Activated CD4-positive, alpha-beta T cell treated with anti-CD3 and anti-CD28 coated beads, Interleukin-2, amount 50 U/mL, for 24 hours (primary cell): ENCODE measurements around the gene ITFG1.
"Not testable (repeated sequence)": the region's sequence is repeated elsewhere in the genome, so short reads cannot be mapped to it uniquely, and the experiment has no call there.

Experiments used
- DNase-seq, 2 donors: peaks; one replicate each; pipeline ENCODE4 v3.0.0-alpha.2; 2020; ENCODE audit warnings: low read depth in 1 of 2, low spot score in 1 of 2

The ITFG1 gene

DNA sequence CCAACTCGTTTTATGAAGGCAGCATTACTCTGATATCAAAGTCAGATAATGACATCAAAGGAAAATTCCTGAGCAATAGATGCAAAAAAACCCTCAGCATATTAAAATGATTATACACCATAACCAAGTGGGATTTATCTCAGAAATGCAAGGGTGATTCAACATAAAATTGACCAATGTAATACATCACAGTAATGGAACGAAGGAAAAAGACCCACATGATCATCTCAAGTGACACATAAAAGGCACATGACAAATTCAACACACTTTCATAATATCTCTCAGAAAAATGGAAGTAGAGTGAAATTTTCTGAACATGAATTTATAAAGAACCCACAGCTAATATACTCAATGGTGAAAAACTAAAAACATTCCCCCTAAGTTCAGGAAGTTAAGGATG is 118.8 kb downstream of the ITFG1 start:
- DNase-seq, result no peak

DNA sequence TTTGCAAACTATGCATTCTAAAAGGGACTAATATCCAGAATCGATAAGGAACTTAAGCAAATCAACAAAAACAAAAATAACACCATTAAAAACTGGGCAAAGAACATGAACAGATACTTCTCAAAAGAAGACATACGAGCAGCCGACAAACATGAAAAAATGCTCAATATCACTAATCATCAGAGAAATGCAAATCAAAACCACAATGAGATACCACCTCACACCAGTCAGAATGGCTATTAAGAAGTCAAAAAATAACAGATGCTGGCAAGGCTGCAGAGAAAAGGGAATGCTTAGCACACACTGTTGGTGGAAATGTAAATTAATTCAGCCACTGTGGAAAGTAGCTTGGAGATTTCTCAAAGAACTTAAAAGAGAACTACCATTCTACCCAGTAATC is 130.3 kb downstream of the ITFG1 start:
- DNase-seq, result not testable (repeated sequence)

DNA sequence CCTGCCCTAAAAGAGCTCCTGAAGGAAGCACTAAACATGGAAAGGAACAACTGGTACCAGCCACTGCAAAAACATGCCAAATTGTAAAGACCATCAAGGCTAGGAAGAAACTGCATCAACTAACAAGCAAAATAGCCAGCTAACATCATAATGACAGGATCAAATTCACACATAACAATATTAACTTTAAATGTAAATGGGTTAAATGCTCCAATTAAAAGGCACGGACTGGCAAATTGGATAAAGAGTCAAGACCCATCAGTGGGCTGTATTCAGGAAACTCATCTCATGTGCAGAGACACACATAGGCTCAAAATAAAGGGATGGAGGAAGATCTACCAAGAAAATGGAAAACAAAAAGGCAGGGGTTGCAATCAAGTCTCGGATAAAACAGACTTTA is 136.6 kb downstream of the ITFG1 start:
- not testable (repeated sequence) for DNase-seq

- no peak for DNase-seq
Observed at GRCh38 chr16:47323241-47323640, 137.6 kb downstream of the ITFG1 start.

- DNase-seq, result no peak
Observed at GRCh38 chr16:47320546-47321310, 140.1 kb downstream of the ITFG1 start.

DNA sequence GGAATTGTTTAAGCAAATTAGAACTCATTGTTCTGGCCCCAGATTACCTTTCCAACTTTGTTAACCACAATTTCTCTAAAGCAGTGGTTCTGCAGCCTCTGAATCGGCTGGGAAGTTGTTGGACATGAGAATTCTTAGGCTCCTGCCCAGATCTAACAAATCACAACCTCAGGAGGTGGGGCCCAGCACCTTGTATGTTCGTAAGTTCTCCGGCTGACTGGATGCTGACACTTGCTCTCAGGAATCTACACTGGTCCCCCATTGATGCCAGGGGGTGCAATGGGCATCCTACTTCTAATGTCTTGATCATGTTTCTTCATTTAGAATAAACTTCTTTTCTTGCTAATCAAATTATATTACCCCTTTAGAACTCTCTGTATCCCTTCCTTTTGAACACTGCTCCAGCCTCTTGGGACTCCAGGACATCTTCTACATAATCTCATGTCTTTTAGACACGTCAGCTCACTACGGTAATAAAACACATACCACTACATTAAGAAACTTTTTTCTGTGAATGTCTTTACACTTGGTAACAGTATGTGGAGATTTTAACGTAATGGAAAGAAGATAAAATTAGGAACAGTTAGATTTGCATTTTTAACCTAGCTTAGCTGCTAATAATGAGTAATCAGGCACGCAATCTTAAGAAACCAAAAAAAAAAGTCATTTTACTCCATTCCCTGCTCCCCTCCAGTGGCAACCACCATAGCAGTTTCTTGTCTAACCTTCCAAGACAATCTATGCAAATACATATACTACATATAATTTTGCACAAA is 143.2 kb downstream of the ITFG1 start:
- no peak for DNase-seq

- DNase-seq, result no peak
Observed at GRCh38 chr16:47316442-47317015, 144.3 kb downstream of the ITFG1 start.

GRCh38 chr16:47311738-47312505 is 148.9 kb downstream of the ITFG1 start:
- DNase-seq, result no peak

GRCh38 chr16:47310792-47311211 is 150.1 kb downstream of the ITFG1 start:
- no peak for DNase-seq

- no peak for DNase-seq
Observed at GRCh38 chr16:47309581-47310312, 151.1 kb downstream of the ITFG1 start.

DNA sequence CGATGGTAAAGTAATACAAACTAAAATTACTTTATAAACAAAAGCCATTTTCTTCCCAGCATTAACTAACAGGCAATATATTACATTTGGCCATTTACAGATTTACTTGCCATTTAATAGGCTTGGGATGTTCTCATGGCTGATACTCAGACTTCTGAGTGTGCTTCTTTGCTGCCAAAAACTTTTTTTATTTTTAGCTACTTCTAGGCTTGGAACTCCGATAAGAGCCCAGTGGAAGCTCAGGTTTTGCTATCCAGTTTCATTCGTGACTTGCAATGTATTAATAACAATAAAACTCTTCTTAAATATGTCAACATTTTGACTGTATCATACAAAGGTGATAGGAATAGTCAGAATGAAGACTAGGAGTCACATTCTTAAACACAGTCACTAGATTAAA is 152.3 kb downstream of the ITFG1 start:
- DNase-seq, result no peak

- DNase-seq, result no peak
Observed at GRCh38 chr16:47304563-47304962, 156.3 kb downstream of the ITFG1 start.

- DNase-seq, result no peak
Observed at GRCh38 chr16:47299587-47299986, 161.3 kb downstream of the ITFG1 start.

- DNase-seq, result no peak
Observed at GRCh38 chr16:47284999-47285398, 175.9 kb downstream of the ITFG1 start.

DNA sequence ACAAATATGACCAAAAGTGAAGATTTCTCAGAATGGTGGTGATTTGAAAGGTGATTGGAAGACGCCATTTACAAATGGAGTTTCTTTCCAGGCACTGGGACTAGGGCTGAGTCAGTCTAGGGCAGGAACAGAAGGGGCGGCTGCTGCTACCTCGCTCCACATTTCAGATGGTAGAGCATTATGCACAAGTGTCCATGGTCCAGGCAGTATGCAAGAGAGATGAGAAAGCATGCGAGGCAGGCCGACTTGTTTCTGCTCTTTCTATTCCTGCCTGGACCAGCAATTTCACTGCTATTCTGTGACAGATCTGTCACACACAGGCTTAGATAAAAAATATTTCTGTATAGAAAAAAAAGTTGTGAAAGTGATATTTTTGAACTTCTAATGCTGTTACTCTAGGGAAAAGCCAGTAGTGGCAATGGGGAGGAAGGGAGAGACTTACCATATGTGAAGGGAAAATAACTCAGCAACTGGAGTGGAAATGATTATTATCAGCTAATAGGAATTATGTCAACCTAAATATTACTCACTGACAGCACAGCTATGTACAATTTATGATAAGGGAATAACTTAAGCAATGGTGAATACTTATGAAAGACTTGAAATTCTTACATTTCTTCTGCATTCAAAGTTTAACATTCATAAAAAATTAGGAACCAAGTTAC is 182.4 kb downstream of the ITFG1 start:
- no peak for DNase-seq

- DNase-seq, result no peak
Observed at GRCh38 chr16:47276522-47276921, 184.3 kb downstream of the ITFG1 start.

- DNase-seq, result no peak
Observed at GRCh38 chr16:47262938-47263337, 197.9 kb downstream of the ITFG1 start.

DNA sequence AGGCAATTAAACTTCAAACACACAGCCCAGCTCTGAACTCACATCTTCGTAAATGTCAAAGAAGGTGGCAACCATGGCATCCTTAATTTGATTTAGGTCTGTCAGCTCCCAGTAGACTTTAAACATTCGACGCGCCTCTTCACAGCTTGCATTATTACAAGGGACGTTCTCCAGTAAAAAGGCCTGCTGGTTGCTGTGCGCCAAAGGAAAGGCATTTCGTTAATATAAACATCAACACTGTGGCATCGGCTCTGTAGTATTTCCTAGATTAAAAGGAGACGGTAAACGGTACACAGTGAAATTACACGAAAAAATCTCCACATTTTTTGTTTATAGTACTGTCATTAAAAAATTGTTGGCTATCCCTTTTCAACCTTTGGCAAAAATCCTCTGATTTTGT is 200.4 kb downstream of the ITFG1 start:
- no peak for DNase-seq

- no peak for DNase-seq
Observed at GRCh38 chr16:47258874-47259461, 201.9 kb downstream of the ITFG1 start.

DNA sequence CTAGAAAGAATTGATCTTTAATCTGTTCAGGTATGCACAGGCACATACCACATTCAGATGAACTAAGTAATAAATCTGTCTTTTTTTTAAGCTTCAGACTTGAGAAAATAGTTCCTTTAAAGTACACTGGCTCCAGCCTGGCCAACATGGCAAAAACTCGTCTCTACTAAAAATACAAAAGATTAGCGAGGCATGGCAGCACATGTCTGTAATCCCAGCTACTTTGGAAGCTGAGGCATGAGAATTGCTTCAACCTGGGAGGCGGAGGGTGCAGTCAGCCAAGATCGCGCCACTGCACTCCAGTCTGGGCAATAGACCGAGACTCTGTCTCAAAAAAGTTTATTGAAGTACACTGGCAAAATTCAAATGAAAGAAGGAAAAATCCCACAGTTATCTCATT is 206.1 kb downstream of the ITFG1 start:
- DNase-seq, result no peak
